Loucy (cell line): ENCODE results near the gene PAX5.

ENCODE experiments used
- H2AFZ ChIP-seq: fragments of 200-600 bp; sonication (generic); 2 replicates; pipeline ENCODE4 v1.6.0; 2016; ENCODE audit warnings: antibody characterized with exemption, mild to moderate bottlenecking, low read length, moderate library complexity
- H3F3A ChIP-seq: fragments of 200-600 bp; 2 replicates; pipeline ENCODE4 v1.6.0; 2016; ENCODE audit warnings: antibody characterized with exemption, low read depth, mild to moderate bottlenecking
- H3K27me3 ChIP-seq: fragments of 200-600 bp; sonication (generic); 2 replicates; pipeline ENCODE4 v1.6.1; 2014; ENCODE audit warnings: low read length, mild to moderate bottlenecking; ENCODE audit not compliant: insufficient read depth, poor library complexity, severe bottlenecking
- H3K36me3 ChIP-seq: fragments of 200-600 bp; sonication (generic); 2 replicates; pipeline ENCODE4 v1.6.1; 2016; ENCODE audit warnings: low read length; ENCODE audit not compliant: insufficient read depth
- H3K4me1 ChIP-seq: fragments of 200-600 bp; sonication (generic); 2 replicates; pipeline ENCODE4 v1.5.1; 2014; ENCODE audit warnings: low read length, mild to moderate bottlenecking; ENCODE audit not compliant: insufficient read depth, poor library complexity, severe bottlenecking
- H3K4me2 ChIP-seq: fragments of 200-600 bp; sonication (generic); 2 replicates; pipeline ENCODE4 v1.6.0; 2014; ENCODE audit warnings: antibody characterized with exemption, low read length, low read depth, mild to moderate bottlenecking; ENCODE audit not compliant: poor library complexity, severe bottlenecking
- H3K4me3 ChIP-seq: fragments of 200-600 bp; sonication (generic); 2 replicates; pipeline ENCODE4 v1.5.1; 2014; ENCODE audit warnings: low read length, mild to moderate bottlenecking, mixed read lengths; ENCODE audit not compliant: poor library complexity, severe bottlenecking
- H3K79me2 ChIP-seq: fragments of 200-600 bp; sonication (generic); 2 replicates; pipeline ENCODE4 v1.6.1; 2014; ENCODE audit warnings: low read length; ENCODE audit not compliant: insufficient read depth
- H3K9ac ChIP-seq: fragments of 200-600 bp; sonication (generic); 2 replicates; pipeline ENCODE4 v1.6.0; 2014; ENCODE audit warnings: mild to moderate bottlenecking, low read depth, low read length, moderate library complexity; ENCODE audit not compliant: poor library complexity, severe bottlenecking
- H3K9me2 ChIP-seq: fragments of 200-600 bp; sonication (generic); replicated peaks from 2 replicates; pipeline ENCODE4 v1.6.1; 2016; ENCODE audit warnings: low read depth, low read length, mixed read lengths
- H3K9me3 ChIP-seq: fragments of 200-600 bp; sonication (generic); 2 replicates; pipeline ENCODE4 v1.6.1; 2014; ENCODE audit warnings: mild to moderate bottlenecking, antibody characterized with exemption, low read length, low read depth; ENCODE audit not compliant: insufficient read depth
- H4K20me1 ChIP-seq: fragments of 200-600 bp; sonication (generic); 2 replicates; pipeline ENCODE4 v1.6.0; 2014; ENCODE audit warnings: antibody characterized with exemption, low read length, mild to moderate bottlenecking; ENCODE audit not compliant: insufficient read depth, poor library complexity, severe bottlenecking
- EZH2phosphoT487 ChIP-seq: fragments of 200-600 bp; IDR thresholded peaks from 2 replicates; pipeline ENCODE4 v1.6.1; 2018; ENCODE audit warnings: antibody characterized with exemption, mild to moderate bottlenecking, moderate library complexity, borderline replicate concordance
- TF ChIP-seq, protein P1 (sequence below): fragments of 200-600 bp; sonication (generic); conservative IDR thresholded peaks from 2 replicates; pipeline ENCODE4 v1.5.1; 2014; ENCODE audit warnings: mild to moderate bottlenecking, antibody characterized with exemption, low read length

Gene PAX5

DNA sequence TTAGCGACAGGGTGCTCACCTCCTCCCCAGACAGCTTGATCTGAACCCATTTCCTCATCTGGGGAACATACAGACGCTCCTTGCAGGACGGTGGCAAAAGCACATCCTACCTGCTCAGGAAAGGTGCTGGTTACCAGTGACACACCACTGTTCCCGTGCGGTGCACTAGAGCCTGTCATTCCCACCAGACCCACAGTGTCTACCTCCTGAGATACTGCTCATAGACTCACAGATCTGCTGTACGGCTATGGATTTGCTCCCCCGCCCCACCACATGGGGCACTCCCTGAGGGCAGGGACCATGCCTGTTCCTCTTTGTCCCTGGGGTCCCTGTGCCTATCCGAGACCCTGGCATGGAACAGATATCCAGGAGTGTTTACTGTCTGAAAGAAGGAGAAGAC, 208.9 kb downstream of the PAX5 start:
- Histone ChIP-seq H4K20me1 (no peaks in the 10 kb centered on the region), H3K79me2 (no peaks in the 10 kb centered on the region), H3K4me1 (no peaks in the 10 kb centered on the region), H3K4me3 (no peak overlapping the region), H3F3A (no peaks in the 10 kb centered on the region), H3K9me3 (no peaks in the 10 kb centered on the region), H3K9me2 (no peaks in the 10 kb centered on the region), H3K36me3 (no peaks in the 10 kb centered on the region), H3K27me3 (no peaks in the 10 kb centered on the region), H3K9ac (no peak overlapping the region), H3K4me2 (no peak overlapping the region), H2AFZ (no peak overlapping the region)
- TF ChIP-seq, protein P1, sequence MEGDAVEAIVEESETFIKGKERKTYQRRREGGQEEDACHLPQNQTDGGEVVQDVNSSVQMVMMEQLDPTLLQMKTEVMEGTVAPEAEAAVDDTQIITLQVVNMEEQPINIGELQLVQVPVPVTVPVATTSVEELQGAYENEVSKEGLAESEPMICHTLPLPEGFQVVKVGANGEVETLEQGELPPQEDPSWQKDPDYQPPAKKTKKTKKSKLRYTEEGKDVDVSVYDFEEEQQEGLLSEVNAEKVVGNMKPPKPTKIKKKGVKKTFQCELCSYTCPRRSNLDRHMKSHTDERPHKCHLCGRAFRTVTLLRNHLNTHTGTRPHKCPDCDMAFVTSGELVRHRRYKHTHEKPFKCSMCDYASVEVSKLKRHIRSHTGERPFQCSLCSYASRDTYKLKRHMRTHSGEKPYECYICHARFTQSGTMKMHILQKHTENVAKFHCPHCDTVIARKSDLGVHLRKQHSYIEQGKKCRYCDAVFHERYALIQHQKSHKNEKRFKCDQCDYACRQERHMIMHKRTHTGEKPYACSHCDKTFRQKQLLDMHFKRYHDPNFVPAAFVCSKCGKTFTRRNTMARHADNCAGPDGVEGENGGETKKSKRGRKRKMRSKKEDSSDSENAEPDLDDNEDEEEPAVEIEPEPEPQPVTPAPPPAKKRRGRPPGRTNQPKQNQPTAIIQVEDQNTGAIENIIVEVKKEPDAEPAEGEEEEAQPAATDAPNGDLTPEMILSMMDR = no peak
- TF ChIP-seq EZH2phosphoT487 = no peak

DNA sequence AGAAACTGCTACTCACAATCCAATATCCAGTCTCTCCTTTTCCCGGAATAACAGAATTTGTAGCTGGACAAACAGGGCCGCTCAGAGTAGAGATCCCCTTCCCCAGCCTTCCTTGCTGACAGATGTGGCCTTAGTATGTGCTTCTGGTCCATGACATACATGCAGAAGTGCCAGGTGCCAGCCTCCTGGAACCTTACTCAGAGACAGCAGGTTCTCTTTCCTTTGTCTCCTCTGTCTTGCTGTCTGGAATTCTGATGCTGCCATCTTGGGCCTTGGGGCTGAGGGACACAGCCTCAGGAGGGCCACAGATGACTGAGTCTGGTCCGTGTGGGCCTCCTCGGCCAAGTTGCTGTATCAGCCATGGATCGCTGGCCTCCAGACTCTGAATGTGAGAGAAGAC, 210.1 kb downstream of the PAX5 start:
- Histone ChIP-seq H3K9me2 (no peaks in the 10 kb centered on the region), H3K36me3 (no peaks in the 10 kb centered on the region), H3K9me3 (no peaks in the 10 kb centered on the region), H3K79me2 (no peaks in the 10 kb centered on the region), H4K20me1 (no peaks in the 10 kb centered on the region), H3F3A (no peaks in the 10 kb centered on the region), H3K9ac (no peak overlapping the region), H3K4me2 (no peak overlapping the region), H3K4me1 (no peaks in the 10 kb centered on the region), H3K27me3 (no peaks in the 10 kb centered on the region), H2AFZ (no peak overlapping the region), H3K4me3 (no peak overlapping the region)
- TF ChIP-seq, protein P1 = no peak
- no peak for TF ChIP-seq EZH2phosphoT487

GRCh38 chr9:36823466-36823865, 210.6 kb downstream of the PAX5 start:
- no peaks in the 10 kb centered on the region for H3F3A ChIP-seq
- H3K4me2 ChIP-seq = no peak overlapping the region
- no peaks in the 10 kb centered on the region for H3K4me1 ChIP-seq
- no peaks in the 10 kb centered on the region for H3K9me2 ChIP-seq
- no peaks in the 10 kb centered on the region for H3K36me3 ChIP-seq
- H3K27me3 ChIP-seq = no peaks in the 10 kb centered on the region
- no peak for TF ChIP-seq EZH2phosphoT487
- TF ChIP-seq, protein P1 = no peak
- no peak overlapping the region for H2AFZ ChIP-seq
- no peak overlapping the region for H3K9ac ChIP-seq
- no peaks in the 10 kb centered on the region for H4K20me1 ChIP-seq
- no peak overlapping the region for H3K4me3 ChIP-seq
- H3K79me2 ChIP-seq = no peaks in the 10 kb centered on the region
- H3K9me3 ChIP-seq = no peaks in the 10 kb centered on the region
